Ascending aorta (tissue), 2 donors: ENCODE results near the gene SCRN1. TPM values are rescaled to one million over a fixed set of nuclear protein-coding genes. Genes with fewer than 3 reads are reported as not detected.

Source experiments
- DNase-seq, 2 donors: peaks; one replicate each; pipeline ENCODE4 v3.0.0-alpha.2; 2019; ENCODE audit warnings: low spot score in 2 of 2
- H3K27ac ChIP-seq, 2 donors: fragments of 200-600 bp; sonication (generic); one replicate each; pipeline ENCODE4 v1.5.1; 2016 to 2017; ENCODE audit warnings: mild to moderate bottlenecking in 1 of 2
- H3K27me3 ChIP-seq: fragments of 200-600 bp; sonication (generic); one replicate; pipeline ENCODE4 v1.5.1; 2017
- H3K36me3 ChIP-seq, 2 donors: fragments of 200-600 bp; sonication (generic); one replicate each; pipeline ENCODE4 v1.5.1; 2016
- H3K4me1 ChIP-seq, 2 donors: fragments of 200-600 bp; sonication (generic); one replicate each; pipeline ENCODE4 v1.5.1; 2016 to 2017; ENCODE audit warnings: mild to moderate bottlenecking in 1 of 2
- H3K4me3 ChIP-seq, 2 donors: fragments of 200-600 bp; sonication (generic); one replicate each; pipeline ENCODE4 v1.5.1; 2016 to 2017; ENCODE audit warnings: mild to moderate bottlenecking in 1 of 2
- H3K9me3 ChIP-seq, 2 donors: fragments of 200-600 bp; sonication (generic); one replicate each; pipeline ENCODE4 v1.5.1; 2016
- CTCF ChIP-seq, 3 experiments: fragments of 200-600 bp in 2 of 3; fragments of 450-650 bp in 1 of 3; sonication (generic) in 2 of 3; IDR thresholded peaks; one replicate each; pipeline ENCODE4 v1.5.1; 2016 to 2019; ENCODE audit warnings: antibody characterized with exemption in 3 of 3, mild to moderate bottlenecking in 1 of 3, moderate library complexity in 1 of 3
- intact Hi-C: fragments of 100-400 bp; cut with DNase I; formaldehyde crosslinking; loops from one replicate; pipeline ENCODE4 v1.15.1; 2023
- total RNA-seq: library from RNA; depleted of rRNA; stranded (reverse); fragments of >200 nt; gene quantifications from one replicate; pipeline ENCODE4 v1.1.0, GENCODE V29; 2016

SCRN1 gene
- total RNA-seq, 1 donor from 2014 or later: 31.0 TPM

DNA sequence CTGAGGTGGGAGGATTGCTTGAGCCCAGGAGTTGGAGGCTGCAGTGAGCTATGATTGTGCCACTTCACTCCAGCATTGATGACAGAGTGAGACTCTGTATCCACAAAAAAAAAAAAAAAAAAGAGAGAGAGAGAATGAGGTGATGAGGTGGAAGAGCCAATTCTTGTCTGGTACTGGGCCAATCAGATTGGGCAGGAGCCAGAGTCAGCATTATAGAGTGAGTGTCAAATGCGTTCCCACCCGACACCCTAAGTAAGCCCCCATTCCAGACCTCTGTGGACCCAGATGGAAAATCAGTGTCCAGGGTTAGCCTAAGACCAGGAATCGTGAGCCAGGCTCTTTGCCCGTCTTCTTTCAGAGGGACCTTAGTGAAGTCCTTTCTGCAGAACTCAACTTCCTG is 99.3 kb downstream of the SCRN1 start:
- TF ChIP-seq CTCF (IDR thresholded peaks at IDR 0.05): no peak
- DNase-seq: no peak
- Histone ChIP-seq H3K9me3 (no peaks in the 10 kb centered on the region), H3K27me3 (no peaks in the 10 kb centered on the region), H3K4me3 (no peak overlapping the region), H3K36me3 (no peaks in the 10 kb centered on the region), H3K4me1 (no peaks in the 10 kb centered on the region), H3K27ac (no peak overlapping the region)
- intact Hi-C loops: no loop called here

- H3K4me3 ChIP-seq: no peak overlapping the region
- no peaks in the 10 kb centered on the region for H3K4me1 ChIP-seq
- TF ChIP-seq CTCF (IDR thresholded peaks at IDR 0.05): no peak
- no peak for DNase-seq
- no peaks in the 10 kb centered on the region for H3K9me3 ChIP-seq
- no peaks in the 10 kb centered on the region for H3K36me3 ChIP-seq
- intact Hi-C loops: no loop called here
- H3K27ac ChIP-seq: no peak overlapping the region
- no peaks in the 10 kb centered on the region for H3K27me3 ChIP-seq
Observed at GRCh38 chr7:29889288-29889687, 100.3 kb downstream of the SCRN1 start.

- no peaks in the 10 kb centered on the region for H3K36me3 ChIP-seq
- no peak for TF ChIP-seq CTCF (IDR thresholded peaks at IDR 0.05)
- no peak for DNase-seq
- intact Hi-C loops: no loop called here
- no peak overlapping the region for H3K27ac ChIP-seq
- no peaks in the 10 kb centered on the region for H3K27me3 ChIP-seq
- no peaks in the 10 kb centered on the region for H3K9me3 ChIP-seq
- H3K4me3 ChIP-seq: no peak overlapping the region
- no peaks in the 10 kb centered on the region for H3K4me1 ChIP-seq
Observed at GRCh38 chr7:29888006-29888405, 101.6 kb downstream of the SCRN1 start.

DNA sequence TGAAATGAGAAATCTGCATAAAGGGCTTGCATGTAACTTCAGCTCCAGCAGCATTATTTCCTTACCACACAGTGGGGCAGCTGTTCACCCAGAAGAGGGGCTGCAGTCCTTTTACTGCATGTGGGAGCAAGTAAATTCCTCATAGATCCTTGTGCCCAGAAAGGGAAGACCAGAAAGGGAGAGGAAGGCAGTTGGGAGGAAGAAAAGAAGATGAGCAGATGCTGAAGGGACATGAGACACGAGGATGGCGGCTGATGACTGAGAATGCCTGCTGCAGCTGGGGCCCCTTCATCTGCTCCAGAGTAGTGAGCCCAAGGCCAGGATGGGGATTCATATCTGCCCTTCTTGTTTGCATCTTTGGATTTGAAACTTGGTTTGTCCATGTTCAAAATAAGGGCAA is 102.8 kb downstream of the SCRN1 start:
- no peaks in the 10 kb centered on the region for H3K9me3 ChIP-seq
- H3K27ac ChIP-seq: no peak overlapping the region
- no peaks in the 10 kb centered on the region for H3K27me3 ChIP-seq
- no peaks in the 10 kb centered on the region for H3K36me3 ChIP-seq
- H3K4me3 ChIP-seq: no peak overlapping the region
- intact Hi-C loops: no loop called here
- DNase-seq: no peak
- H3K4me1 ChIP-seq: no peaks in the 10 kb centered on the region
- TF ChIP-seq CTCF (IDR thresholded peaks at IDR 0.05): no peak

DNA sequence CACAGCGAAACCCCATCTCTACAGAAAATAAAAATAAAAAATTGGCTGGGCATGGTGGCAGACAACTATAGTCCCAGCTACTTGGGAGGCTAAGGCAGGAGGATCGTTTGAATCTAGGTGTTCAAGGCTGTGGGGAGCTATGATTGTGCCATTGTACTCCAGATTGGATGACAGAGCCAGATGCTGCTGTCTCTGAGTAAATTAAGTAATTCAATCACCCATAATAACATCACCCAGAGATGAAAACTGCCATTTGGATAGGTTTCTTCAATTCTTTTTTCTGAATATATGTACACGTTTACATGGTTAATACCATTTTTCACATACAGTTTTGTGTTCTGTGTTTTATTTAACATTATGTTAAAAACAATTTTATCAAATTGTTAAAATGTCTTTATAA is 104.0 kb downstream of the SCRN1 start:
- no peak overlapping the region for H3K4me3 ChIP-seq
- intact Hi-C loops: no loop called here

More for the DNA sequence above, 104.0 kb downstream of the SCRN1 start:
- Histone ChIP-seq H3K27me3 (no peaks in the 10 kb centered on the region), H3K36me3 (no peaks in the 10 kb centered on the region), H3K4me1 (no peaks in the 10 kb centered on the region), H3K27ac (no peak overlapping the region), H3K9me3 (no peaks in the 10 kb centered on the region)
- DNase-seq: no peak
- TF ChIP-seq CTCF (IDR thresholded peaks at IDR 0.05): no peak
